GDM1 (cell line): ENCODE data around the gene LCORL.
"Not testable (repeated sequence)": the region's sequence is repeated elsewhere in the genome, so short reads cannot be mapped to it uniquely, and the experiment has no call there.

Experiments used
- DNase-seq: peaks from one replicate; lab custom pipeline; 2025; lab: John Stamatoyannopoulos, UW

LCORL gene

DNA sequence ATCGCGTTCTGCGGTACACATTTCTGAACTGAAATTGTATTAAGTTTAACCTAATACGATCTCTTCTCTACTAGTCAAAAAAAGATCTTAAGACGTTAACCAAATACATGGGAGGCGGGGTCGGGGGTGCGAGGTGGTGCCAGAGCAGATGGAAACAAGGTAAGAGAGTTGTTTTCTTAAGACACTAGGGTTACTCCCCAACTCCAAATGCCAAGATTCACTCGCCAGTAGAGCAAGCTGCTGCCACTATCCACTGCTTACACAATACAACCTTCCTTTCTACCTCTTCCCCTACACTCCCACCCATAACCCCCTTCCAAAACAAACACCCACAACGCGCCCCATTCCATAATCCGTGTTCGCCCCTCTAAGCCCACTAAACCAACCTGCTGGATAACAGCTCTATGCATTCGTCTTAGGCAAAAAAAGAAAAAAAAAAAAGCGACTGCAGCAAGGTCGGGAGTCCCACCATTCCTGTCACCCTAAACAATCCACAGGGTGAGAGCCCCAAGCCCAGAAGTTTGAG, 1.3 kb downstream of the LCORL start:
- DNase-seq = no peak

DNA sequence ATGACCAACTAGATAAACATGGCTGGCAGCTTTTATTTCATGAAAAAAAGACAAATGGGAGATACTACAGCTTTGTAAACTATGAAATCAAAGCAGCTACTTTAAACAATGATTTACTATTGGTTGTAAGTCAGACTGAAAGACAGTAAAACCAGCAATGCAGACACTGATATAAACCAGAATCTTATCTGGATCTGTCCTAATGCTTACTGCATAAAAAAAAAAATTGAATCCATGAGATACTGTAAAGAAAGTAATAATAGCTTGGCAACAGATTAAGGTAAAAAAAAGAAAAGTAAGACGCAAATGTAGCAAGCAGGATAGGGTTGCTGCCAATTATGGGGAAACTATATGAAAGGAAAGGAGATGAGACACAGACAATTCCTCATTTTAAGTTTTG, 7.3 kb downstream of the LCORL start:
- DNase-seq = no peak

DNA sequence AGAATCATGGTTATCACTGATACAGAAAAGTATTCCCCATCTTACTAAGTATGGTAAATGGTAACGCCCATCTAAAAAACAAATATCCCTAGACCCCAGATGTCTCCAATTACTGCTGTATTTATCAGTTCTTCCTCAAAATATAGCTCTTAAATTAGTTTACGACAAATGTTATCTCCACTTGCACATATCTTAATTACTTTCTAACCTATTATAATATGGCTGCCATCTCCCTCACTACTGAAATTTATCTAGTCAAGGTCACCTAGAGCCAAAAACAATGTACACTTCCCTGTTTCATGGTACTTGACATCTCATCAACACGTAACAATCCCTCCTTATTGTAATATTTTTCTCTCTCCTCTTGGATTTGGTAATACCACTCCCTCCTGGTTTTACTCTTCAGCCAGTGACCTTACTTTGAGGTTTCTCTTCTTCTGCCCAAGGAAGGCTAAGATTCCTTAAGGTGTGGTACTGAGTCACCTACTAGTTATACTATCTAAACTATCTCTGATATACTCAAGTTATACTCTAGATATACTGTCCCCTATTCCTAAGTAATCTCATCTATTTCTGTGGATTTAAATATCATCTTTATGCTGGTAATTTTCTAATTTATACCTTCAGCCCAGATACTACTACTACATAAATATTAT, 8.6 kb downstream of the LCORL start:
- no peak for DNase-seq

DNA sequence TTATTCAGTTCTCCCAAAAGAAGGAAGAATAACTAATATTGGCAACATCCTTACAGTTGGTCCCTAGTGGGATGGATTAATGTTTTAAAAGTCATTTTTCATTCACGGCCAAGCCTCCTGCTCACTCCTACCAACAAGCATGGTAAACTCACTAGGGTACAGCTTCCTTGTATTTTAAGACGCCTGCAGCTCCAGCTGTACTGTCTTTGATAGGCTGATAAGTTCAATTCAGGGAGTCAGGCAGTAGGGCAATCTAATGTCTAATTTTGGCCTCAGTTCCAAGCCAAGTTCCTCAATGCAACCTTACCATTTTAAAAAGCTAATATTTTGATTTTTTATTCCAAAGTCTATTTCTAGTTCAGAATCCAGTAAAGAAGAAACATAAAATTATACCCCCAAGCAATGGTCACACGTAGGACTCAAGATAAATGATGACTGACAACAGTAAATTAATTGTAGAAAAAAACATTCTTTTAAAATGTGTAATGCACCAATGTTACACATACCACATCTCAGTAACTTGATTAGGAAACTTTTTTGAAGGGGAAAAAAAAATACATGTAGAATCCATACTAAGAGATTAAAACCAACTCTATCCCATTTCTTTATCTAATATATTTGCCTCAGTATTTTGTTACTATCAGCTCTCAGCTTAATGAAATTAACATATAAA, 9.3 kb downstream of the LCORL start:
- no peak for DNase-seq

DNA sequence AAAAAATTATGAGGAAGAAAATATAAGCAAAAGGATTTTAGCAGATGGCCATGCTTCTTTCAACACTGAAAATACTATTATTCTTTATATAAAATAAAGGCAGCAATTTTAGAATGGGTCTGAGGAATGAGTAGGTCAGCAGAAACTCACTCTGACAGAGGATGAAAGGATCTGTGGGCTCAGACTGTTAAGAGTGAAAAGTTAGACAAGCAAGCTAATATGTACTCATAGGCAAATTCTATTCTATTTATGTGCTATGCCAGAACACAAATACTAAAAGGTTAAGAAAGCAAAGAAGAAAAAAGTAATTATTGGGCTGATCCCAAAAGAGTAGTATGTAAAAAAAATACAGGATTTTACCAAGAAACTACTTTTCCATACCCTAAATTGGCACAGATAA, 13.9 kb downstream of the LCORL start:
- no peak for DNase-seq

DNA sequence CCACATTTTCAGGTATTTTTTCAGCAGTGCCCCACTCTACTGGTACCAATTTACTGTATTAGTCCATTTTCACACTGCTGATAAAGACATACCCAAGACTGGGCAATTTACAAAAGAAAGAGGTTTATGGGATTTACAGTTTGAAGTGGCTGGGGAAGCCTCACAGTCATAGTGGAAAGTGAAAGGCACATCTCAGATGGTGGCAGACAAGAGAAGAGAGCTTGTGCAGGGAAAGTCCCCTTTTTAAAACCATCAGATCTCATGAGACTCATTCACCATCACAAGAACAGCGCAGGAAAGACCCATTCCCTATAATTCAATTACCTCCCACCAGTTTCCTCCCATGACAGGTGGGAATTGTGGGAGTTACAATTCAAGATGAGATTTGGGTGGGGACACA, 15.1 kb downstream of the LCORL start:
- not testable (repeated sequence) for DNase-seq

DNA sequence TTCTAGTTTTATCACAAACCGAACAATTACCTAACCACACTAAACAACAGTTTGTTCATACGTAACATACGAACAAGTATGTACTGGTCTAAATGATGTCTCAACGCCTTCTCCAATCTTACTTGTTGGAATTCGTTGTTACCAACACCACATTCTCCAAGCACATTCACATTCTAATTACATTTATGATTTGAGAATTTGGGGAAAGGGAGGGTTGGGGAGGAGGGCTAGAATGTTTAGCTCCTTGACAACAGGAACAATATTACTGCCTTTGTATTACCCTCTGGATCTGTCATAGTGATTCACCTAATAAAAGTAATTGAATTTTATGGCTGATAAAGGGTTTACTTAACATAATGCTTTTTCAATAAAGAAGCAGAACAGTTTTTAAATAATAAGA, 24.4 kb downstream of the LCORL start:
- DNase-seq = no peak

DNA sequence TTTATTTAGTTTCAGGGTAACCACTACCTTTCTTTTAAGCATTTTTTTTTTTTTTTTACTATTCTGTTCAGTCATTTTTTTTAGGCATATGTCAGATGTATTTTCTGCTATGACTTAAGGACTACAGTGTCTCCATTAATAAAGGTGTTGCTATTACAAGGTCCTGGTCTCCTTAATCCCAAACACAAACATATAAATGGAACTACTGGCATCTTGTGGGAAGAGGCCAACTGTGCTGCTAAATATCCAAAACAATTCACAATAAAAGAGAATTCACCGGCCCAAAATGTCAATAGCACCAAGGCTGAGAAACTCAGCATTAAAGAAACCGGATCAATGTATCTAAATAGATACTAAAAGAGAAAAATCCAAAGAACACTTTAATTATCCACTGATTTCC, 26.4 kb downstream of the LCORL start:
- no peak for DNase-seq

DNA sequence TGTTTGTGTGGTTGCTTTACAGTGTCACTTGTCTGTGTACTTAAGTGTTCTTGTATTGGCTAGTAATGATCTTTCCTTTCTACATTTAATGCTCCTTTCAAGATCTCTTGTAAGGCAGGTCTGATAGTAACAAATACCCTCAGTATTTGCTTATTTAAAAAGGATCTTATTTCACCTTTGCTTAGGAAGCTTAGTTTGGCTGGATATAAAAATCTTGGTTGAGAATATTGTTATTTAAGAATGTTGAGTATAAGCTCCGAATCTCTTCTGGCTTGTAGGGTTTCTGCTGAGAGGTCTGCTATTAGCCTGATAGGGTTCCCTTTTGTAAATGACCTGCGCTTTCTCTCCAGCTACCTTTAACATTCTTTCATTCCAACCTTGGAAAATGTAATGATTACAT, 35.7 kb downstream of the LCORL start:
- DNase-seq = no peak

DNA sequence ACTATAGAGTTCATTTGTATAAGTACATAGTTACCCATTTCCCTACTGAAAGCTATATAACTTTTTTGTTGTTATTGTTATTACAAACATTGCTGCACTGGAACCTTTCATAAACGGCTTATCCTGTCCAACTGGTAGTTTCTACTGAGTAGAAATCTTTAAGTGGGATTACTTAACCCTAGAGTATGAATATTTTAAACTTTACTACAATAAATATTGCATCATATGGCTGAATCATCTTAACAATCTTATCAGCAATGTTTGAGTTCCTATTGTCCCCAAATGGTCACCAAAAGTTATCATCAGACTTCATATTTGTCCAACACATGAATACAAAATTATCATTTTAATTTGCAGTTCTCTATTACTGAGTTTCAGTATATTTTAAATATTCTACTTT, 40.5 kb downstream of the LCORL start:
- no peak for DNase-seq

DNA sequence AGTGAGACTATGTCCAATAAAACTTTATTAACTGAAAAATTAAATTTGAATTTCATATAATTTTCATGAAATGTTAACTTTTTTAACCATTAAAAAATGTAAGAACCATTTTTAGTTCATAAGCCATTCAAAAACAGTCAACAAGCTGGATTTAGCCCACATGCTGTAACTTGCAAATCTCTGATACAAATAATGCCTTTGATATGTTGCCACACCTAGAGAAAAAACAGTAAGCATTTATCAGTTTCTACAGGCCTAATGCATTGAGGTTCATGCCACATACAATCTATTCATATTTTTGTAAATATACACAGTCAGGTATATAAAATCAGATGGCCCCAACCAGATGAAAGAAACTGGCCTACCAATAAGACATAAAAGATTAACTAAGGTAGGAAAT, 52.8 kb downstream of the LCORL start:
- DNase-seq = no peak

DNA sequence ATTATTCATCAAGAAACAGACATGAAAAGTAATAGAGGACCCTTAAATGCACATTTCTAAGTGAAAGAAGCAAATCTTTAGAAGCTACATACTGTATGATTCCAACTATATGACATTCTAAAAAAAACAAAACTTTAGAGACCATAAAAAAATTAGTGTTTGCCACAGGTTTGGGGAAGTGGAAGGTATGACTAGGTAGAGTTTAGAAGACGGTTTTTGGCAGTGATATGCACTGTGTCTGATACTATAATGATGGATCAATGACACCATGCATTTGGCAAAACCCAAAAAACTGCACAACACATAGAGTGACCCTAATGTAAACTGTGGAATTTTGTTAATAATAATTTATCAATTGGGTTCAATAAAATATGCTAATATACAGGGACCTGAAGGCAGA, 54.5 kb downstream of the LCORL start:
- DNase-seq = no peak

DNA sequence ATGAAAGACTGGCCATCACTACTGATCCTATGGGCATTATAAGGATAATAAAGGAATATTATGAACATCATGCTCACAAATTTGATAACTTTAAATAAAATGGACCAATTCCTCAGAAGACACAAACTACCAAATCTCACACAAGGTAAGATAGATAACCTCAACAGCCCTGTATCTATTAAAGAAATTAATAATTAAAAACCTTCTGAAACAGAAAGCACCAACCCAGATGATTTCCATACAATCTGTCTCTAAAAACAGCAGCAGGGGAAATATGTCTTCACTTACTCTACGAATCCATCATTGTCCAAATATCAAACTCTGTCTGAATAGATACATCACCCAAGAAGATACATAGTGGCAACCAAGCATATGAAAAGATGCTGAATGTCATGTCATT, 55.2 kb downstream of the LCORL start:
- DNase-seq = no peak

DNA sequence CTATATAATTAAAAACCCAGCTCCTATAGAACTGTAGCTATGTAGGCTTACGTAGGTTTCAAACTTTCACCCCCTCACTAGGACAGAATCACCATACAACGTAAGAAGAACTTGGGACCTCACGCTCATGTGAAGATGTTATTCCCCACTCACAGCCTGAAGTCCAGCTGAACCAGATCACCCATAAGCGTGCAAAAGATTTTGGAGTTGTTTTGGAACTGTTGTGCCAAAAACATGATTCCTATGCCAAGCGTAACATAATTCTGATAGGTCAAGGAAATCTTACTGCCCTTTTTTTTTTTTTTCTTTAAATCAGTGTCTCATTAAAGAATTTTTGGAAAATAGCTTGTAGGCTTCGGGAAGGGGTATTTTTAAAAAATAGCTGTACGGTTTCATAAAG, 57.0 kb downstream of the LCORL start:
- no peak for DNase-seq

DNA sequence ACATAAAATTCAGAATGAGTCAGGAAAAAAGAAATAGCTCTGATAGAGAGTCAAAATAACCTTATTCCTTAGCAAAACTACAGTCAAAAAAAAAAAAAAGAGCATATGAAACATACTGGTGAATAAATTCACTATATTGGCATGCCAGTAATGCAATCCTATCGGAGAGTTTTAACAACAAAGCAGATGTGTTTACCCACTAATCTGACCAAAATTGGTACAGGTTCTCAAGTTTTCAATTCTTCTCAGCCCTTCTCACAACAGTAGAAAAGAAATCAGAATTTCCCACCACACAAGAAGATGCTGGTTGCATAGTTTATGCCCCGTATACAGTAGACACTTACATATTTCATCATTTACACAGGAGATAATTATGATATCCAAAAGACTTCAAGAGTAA, 59.4 kb downstream of the LCORL start:
- DNase-seq = no peak

DNA sequence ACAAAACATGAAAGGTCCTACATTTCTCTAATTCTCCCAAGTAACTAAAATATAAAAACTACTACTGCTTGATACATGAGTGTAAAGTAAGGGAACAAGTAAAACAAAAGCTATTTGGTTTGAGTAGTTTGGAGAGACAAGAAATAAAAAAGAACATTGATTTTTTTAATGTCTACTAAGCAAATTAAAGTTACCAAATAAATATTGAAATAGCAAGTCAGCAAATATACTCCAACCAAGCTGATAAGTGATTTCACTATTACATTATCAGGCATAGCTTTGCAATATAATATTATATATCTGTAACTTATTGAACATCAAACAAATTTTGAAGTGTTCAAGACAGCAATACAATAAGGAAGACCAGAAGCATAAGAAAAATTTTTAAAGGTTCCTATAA, 60.3 kb downstream of the LCORL start:
- DNase-seq = no peak

DNA sequence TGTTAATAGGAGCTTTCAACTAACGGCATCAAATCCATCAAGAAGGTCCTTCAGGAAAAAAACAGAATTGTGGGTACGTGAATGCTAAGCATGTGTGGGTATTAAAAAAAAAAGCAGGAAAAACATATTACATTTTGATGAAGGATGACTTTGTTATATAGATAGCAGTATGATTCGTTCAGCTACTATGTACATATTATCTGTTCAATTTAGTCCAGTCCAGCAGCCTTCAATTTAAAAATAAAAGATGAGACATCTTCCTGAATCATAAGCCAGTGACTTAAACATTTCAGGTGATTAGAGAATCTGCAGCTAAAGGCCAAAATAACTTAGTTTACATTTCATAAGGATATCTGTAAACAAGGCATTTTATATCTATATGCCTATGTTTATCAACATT, 63.4 kb downstream of the LCORL start:
- DNase-seq = no peak

DNA sequence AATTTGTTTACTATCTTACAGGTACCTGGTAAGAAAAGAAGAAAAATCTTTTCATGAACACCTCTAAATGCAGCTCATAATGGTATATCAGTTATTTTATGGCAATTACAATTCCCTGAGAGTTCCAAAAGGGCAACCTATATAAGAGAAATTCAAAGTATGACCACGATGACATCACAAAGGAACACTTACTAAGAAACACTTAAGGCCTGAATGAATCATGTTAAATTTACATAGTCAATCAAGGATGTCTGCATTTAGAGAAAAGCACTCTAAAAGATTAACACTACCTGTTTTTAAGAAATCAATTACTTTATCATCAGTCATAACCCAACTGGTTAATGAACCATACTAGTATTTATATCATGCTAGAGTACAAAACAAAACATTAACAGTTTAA, 63.9 kb downstream of the LCORL start:
- no peak for DNase-seq

DNA sequence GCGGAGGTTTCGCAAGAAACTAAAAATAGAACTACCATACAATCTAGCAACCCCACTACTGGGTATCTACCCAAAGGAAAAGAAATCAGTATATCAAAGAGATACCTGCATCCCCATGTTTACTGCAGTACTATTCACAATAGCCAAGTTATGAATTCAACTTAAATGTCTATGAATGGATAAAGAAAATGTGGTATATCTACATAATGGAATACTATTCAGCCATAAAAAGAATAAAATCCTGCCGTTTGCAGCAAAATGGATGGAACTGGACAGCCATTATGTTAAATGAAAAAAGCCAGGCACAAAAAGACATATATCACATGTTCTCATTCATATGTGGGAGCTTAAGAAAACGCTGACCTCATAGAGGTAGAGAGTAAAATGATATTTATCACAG, 65.3 kb downstream of the LCORL start:
- no peak for DNase-seq

DNA sequence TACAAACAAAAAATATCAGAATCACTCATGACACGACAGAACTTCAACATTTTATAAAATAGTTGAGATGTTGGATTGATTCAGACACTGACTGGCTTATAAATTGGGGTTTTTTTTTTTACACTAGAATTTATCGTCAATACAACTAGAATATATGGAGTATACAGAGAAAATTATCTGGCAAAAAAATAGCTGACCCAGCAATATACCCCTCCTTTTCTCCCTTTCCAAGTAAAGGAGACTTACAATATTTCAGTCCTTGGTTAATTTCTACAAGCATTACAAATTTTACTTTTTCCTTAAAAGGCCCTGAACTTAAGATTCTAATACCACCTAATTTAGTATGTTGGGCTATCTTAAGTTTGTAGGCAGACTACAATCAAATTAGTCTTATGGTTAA, 76.3 kb downstream of the LCORL start:
- DNase-seq = no peak

DNA sequence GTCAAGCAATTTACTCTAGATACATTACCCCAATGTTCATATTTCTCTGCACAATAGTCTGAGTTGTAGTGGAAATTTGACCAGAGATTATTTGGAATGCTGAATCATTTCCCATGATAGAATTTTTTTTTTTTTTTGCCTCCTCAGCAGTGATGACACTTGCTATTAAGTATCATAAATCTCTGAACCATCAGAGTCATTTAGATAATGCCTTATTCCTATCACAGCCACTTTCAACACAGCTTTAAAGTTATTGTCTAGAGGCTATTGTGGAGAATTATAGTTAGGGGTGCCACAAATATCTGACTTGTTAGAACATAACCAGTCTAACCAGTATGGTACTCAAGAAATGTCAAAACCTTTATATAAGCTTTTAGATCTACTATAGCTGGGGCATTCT, 79.8 kb downstream of the LCORL start:
- DNase-seq = no peak

DNA sequence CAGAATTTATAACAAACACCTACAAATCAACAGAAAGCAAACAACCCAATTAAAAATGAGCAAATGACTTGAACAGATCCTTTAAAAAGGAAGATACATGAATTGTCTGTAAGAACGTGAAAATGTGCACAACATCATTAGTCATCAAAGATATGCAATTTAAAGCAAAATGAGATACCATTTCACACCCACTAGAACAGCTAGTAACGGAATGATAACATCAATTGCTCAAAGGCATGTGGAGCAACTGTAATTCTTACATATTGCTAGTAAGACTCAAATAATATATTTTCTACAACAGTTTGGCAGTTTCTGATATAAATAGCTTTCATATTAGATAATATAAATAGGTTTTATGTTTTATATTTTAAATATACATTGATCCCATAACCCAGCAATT, 82.5 kb downstream of the LCORL start:
- no peak for DNase-seq

DNA sequence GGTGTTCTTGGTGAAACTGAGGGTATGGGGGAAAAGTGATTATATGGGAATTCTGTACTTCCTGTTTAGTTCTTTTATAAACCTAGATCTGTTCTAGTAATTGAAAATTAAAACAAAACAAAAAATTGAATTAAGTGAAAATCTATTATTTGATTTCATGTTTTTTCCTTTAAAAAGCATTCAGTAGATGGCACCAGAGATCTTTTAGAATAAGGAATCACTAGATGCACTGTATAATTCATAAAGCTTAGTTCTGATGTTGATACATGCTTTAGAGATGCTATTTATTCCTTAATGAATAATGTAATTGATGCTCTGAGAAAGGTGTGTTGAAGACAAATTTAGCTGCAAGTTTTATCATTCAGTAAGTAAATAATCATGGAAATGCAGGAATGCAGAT, 87.3 kb downstream of the LCORL start:
- no peak for DNase-seq

DNA sequence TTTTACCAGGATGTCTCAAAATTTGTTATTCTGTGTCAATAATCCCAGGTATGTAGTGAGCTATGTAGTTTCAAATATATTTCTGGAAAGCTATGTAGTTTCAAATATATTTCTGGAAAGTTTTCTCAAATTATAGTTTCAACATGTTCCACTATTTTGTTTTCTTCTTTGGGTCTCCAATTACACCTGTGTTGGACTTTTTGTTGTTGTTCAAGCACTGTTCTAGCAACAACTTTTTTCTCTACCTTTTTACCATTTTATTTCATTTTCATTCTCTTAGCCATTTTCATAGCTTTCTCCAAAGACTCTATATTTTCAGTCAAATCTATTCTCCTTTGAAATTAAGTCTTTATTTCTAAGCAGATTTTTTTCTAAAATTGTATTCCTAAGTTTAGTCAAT, 88.4 kb downstream of the LCORL start:
- no peak for DNase-seq
